H1 (cell line): ENCODE results near the gene SCNN1A. TPM values are rescaled to one million over a fixed set of nuclear protein-coding genes. Genes with fewer than 3 reads are reported as not detected.
A peak's percentile ranks its signal among the peaks of the same experiment; 100 is the strongest.

ENCODE experiments used
- CTCF ChIA-PET: fragments of 300-600 bp; sonication (Branson Sonifier 250); formaldehyde crosslinking; loops from one replicate; lab custom pipeline; 2021; ENCODE audit not compliant: partially characterized antibody; lab: Charles Lee
- POLR2A ChIA-PET: fragments of 300-600 bp; sonication (Branson Sonifier 250); formaldehyde crosslinking; loops from one replicate; lab custom pipeline; 2021; ENCODE audit warnings: inconsistent platforms; ENCODE audit not compliant: partially characterized antibody; lab: Charles Lee
- DNase-seq, 2 experiments: peaks; one replicate each; pipeline versions ENCODE4 v3.0.0 to v3.0.0-alpha.2; 2010 to 2022; ENCODE audit warnings: low spot score in 2 of 2, low read depth in 1 of 2, mixed read lengths in 1 of 2
- FAIRE-seq: peaks from 2 replicates; lab custom pipeline; 2011; peaks lifted over from hg19 to GRCh38; lab: Jason Lieb, UNC
- H2AFZ ChIP-seq: 2 replicates; pipeline ENCODE4 v1.8.1; 2012; ENCODE audit warnings: low read length, inconsistent platforms
- H2AK5ac ChIP-seq: 2 replicates; pipeline ENCODE4 v1.6.1; 2013; ENCODE audit warnings: low read depth, low read length
- H2BK120ac ChIP-seq: replicated peaks from 2 replicates; pipeline ENCODE3; 2013; ENCODE audit warnings: low read depth, low read length, inconsistent platforms
- H2BK12ac ChIP-seq: 2 replicates; pipeline ENCODE4 v1.6.1; 2013; ENCODE audit warnings: low read depth, low read length
- H2BK15ac ChIP-seq: 2 replicates; pipeline ENCODE4 v1.6.1; 2013; ENCODE audit warnings: low read length
- H2BK20ac ChIP-seq: 2 replicates; pipeline ENCODE4 v1.6.1; 2013; ENCODE audit warnings: low read length
- H2BK5ac ChIP-seq: 2 replicates; pipeline ENCODE4 v1.6.1; 2013; ENCODE audit warnings: low read depth, low read length
- H3K14ac ChIP-seq: 2 replicates; pipeline ENCODE4 v1.6.1; 2013; ENCODE audit warnings: inconsistent platforms; ENCODE audit not compliant: insufficient read length
- H3K18ac ChIP-seq: 2 replicates; pipeline ENCODE4 v1.6.1; 2013; ENCODE audit warnings: low read length; ENCODE audit errors: extremely low read depth
- H3K23ac ChIP-seq: 2 replicates; pipeline ENCODE4 v1.6.1; 2013; ENCODE audit warnings: inconsistent platforms; ENCODE audit not compliant: insufficient read length
- H3K23me2 ChIP-seq: 2 replicates; pipeline ENCODE4 v1.6.1; 2013; ENCODE audit warnings: low read depth, low read length
- H3K27ac ChIP-seq: 2 replicates; pipeline ENCODE4 v1.6.1; 2011; ENCODE audit warnings: low read depth, low read length, inconsistent platforms
- H3K27me3 ChIP-seq, 4 experiments: replicated peaks in 1 of 4; 1 replicate in 1 of 4; 2 replicates in 3 of 4; pipeline versions ENCODE4 v1.6.1 to v1.8.1; 2011 to 2013; ENCODE audit warnings: low read length in 3 of 4, mild to moderate bottlenecking in 3 of 4, inconsistent platforms in 2 of 4, mixed read lengths in 2 of 4, moderate library complexity in 1 of 4; ENCODE audit not compliant: control insufficient read depth in 3 of 4, insufficient read depth in 3 of 4; ENCODE audit errors: extremely low read depth in 1 of 4
- H3K36me3 ChIP-seq, 4 experiments: 2 replicates each; pipeline versions ENCODE4 v1.6.1 to v1.8.1; 2011 to 2013; ENCODE audit warnings: mild to moderate bottlenecking in 4 of 4, low read length in 3 of 4, moderate library complexity in 2 of 4, control low read depth in 1 of 4, inconsistent platforms in 1 of 4; ENCODE audit not compliant: insufficient read depth in 4 of 4, control insufficient read depth in 2 of 4
- H3K4ac ChIP-seq: replicated peaks from 2 replicates; pipeline ENCODE3; 2013; ENCODE audit warnings: low read length, low read depth, mixed read lengths, inconsistent platforms; ENCODE audit not compliant: insufficient read length
- H3K4me1 ChIP-seq, 4 experiments: replicated peaks in 1 of 4; 1 replicate in 1 of 4; 2 replicates in 3 of 4; pipeline versions ENCODE4 v1.6.1 to v1.8.1; 2011 to 2013; ENCODE audit warnings: low read length in 3 of 4, inconsistent platforms in 2 of 4, mixed read lengths in 1 of 4; ENCODE audit not compliant: insufficient read depth in 4 of 4, control insufficient read depth in 3 of 4
- H3K4me2 ChIP-seq, 2 experiments: 2 replicates each; pipeline versions ENCODE4 v1.6.1 to v1.8.1; 2011 to 2013; ENCODE audit warnings: low read depth in 2 of 2, low read length in 2 of 2, control low read depth in 1 of 2, inconsistent platforms in 1 of 2, mild to moderate bottlenecking in 1 of 2; ENCODE audit not compliant: insufficient read depth in 1 of 2
- H3K4me3 ChIP-seq, 4 experiments: fragments of 200-600, 300-600 bp in 1 of 4; sonication (generic), shearing (Covaris generic), sonication (Bioruptor Twin) in 1 of 4; 2 replicates each; pipeline versions ENCODE4 v1.5.1 to v1.8.1; 2011 to 2016; ENCODE audit warnings: low read length in 4 of 4, low read depth in 3 of 4, control low read depth in 2 of 4, inconsistent platforms in 2 of 4, mild to moderate bottlenecking in 2 of 4, mixed read lengths in 1 of 4, moderate library complexity in 1 of 4; ENCODE audit not compliant: insufficient read depth in 2 of 4; ENCODE audit errors: extremely low read depth in 1 of 4
- H3K56ac ChIP-seq: replicated peaks from 2 replicates; pipeline ENCODE3; 2013; ENCODE audit warnings: low read depth, mild to moderate bottlenecking, mixed read lengths, low read length, inconsistent platforms; ENCODE audit not compliant: insufficient read length
- H3K79me1 ChIP-seq: 2 replicates; pipeline ENCODE4 v1.6.1; 2013; ENCODE audit warnings: low read depth, low read length, control low read depth
- H3K79me2 ChIP-seq, 2 experiments: 2 replicates each; pipeline versions ENCODE4 v1.6.1 to v1.8.1; 2012 to 2013; ENCODE audit warnings: low read length in 2 of 2, mild to moderate bottlenecking in 2 of 2, inconsistent platforms in 1 of 2; ENCODE audit not compliant: insufficient read depth in 2 of 2, control insufficient read depth in 1 of 2
- H3K9ac ChIP-seq, 4 experiments: replicated peaks in 1 of 4; 1 replicate in 1 of 4; 2 replicates in 3 of 4; pipeline versions ENCODE4 v1.6.1 to v1.8.1; 2011 to 2013; ENCODE audit warnings: low read depth in 3 of 4, low read length in 3 of 4, control low read depth in 2 of 4, mild to moderate bottlenecking in 2 of 4, moderate library complexity in 2 of 4, inconsistent platforms in 1 of 4; ENCODE audit errors: extremely low read depth in 1 of 4
- H3K9me3 ChIP-seq, 2 experiments: 2 replicates each; pipeline versions ENCODE4 v1.6.1 to v1.8.1; 2012 to 2013; ENCODE audit warnings: mild to moderate bottlenecking in 2 of 2, moderate library complexity in 2 of 2, control low read depth in 1 of 2, inconsistent platforms in 1 of 2, low read depth in 1 of 2, low read length in 1 of 2, mixed read lengths in 1 of 2; ENCODE audit not compliant: insufficient read depth in 2 of 2
- H4K20me1 ChIP-seq, 2 experiments: replicated peaks in 1 of 2; 2 replicates each; pipeline versions ENCODE3 to v1.8.1; 2011 to 2013; ENCODE audit warnings: inconsistent platforms in 2 of 2, low read length in 2 of 2, mild to moderate bottlenecking in 1 of 2; ENCODE audit not compliant: insufficient read depth in 2 of 2, control insufficient read depth in 1 of 2
- H4K5ac ChIP-seq: 2 replicates; pipeline ENCODE4 v1.6.1; 2013; ENCODE audit warnings: low read length, low read depth, mixed read lengths, inconsistent platforms; ENCODE audit not compliant: insufficient read length
- H4K8ac ChIP-seq: 2 replicates; pipeline ENCODE4 v1.8.0; 2013; ENCODE audit warnings: mild to moderate bottlenecking, moderate library complexity, low read length, inconsistent platforms; ENCODE audit not compliant: insufficient read depth; ENCODE audit errors: extremely low read depth
- H4K91ac ChIP-seq: replicated peaks from 2 replicates; pipeline ENCODE3; 2013; ENCODE audit warnings: low read length, mixed read lengths, inconsistent platforms; ENCODE audit not compliant: insufficient read length
- BCL11A ChIP-seq, 2 experiments: IDR thresholded peaks; one replicate each; pipeline ENCODE4 v1.6.1; 2011; ENCODE audit warnings: low read depth in 2 of 2, low read length in 2 of 2, mild to moderate bottlenecking in 2 of 2
- CEBPB ChIP-seq: IDR thresholded peaks from 2 replicates; pipeline ENCODE4 v1.6.1; 2012; ENCODE audit warnings: low read depth, low read length
- CHD2 ChIP-seq: IDR thresholded peaks from 2 replicates; pipeline ENCODE4 v1.6.1; 2012; ENCODE audit warnings: low read length, improper control_type of control experiment
- KDM4A ChIP-seq: IDR thresholded peaks from one replicate; pipeline ENCODE4 v1.7.1; 2012; ENCODE audit warnings: low read depth, mild to moderate bottlenecking, moderate library complexity, low read length, inconsistent platforms; ENCODE audit not compliant: severe bottlenecking
- RAD21 ChIP-seq, 2 experiments: IDR thresholded peaks in 1 of 2; conservative IDR thresholded peaks in 1 of 2; 2 replicates each; pipeline ENCODE4 v1.6.1; 2011; ENCODE audit warnings: low read depth in 2 of 2, low read length in 2 of 2, improper control_type of control experiment in 1 of 2, inconsistent platforms in 1 of 2, mild to moderate bottlenecking in 1 of 2, moderate library complexity in 1 of 2
- RNF2 ChIP-seq: fragments of 200-900, 300-1000 bp; sonication (generic); IDR thresholded peaks from 2 replicates; pipeline ENCODE4 v1.7.1; 2016; ENCODE audit warnings: borderline replicate concordance, low read depth, mild to moderate bottlenecking, antibody characterized with exemption, low read length; ENCODE audit not compliant: poor library complexity, severe bottlenecking; ENCODE audit errors: missing control alignments
- TAF1 ChIP-seq: IDR thresholded peaks from 2 replicates; pipeline ENCODE4 v1.6.1; 2011; ENCODE audit warnings: mild to moderate bottlenecking, low read depth, low read length
- TEAD4 ChIP-seq: IDR thresholded peaks from 2 replicates; pipeline ENCODE4 v1.6.1; 2012; ENCODE audit warnings: low read depth, low read length, inconsistent platforms, mixed read lengths
- WGBS, 2 experiments: shearing (Covaris generic) in 1 of 2; methylation state at CpG; one replicate each; pipeline versions ENCODE4 v1.1.6 to v1.1.7; 2013 to 2015; ENCODE audit warnings: low lambda C conversion rate in 2 of 2, mixed read lengths in 2 of 2, inconsistent platforms in 1 of 2, low coverage in 1 of 2, missing lambda C conversion rate in 1 of 2; ENCODE audit not compliant: insufficient replicate concordance in 2 of 2, insufficient coverage in 1 of 2, insufficient read length in 1 of 2; ENCODE audit errors: extremely low coverage in 1 of 2, missing lambda C conversion rate in 1 of 2; 5-methylcytosine and 5-hydroxymethylcytosine counted together
- polyA plus RNA-seq, 7 experiments: library from polyadenylated mRNA; depleted of rRNA in 3 of 7; stranded (reverse) in 5 of 7; unstranded in 2 of 7; fragments of >200 nt in 5 of 7; fragments of 200-250 nt in 2 of 7; gene quantifications; 1 replicate in 5 of 7; 2 replicates in 1 of 7; 4 replicates in 1 of 7; pipeline versions ENCODE4 v1.2.1 to v1.2.3, GENCODE V29; 2011 to 2013; ENCODE audit warnings: missing spikeins in 2 of 7, mixed read lengths in 2 of 7
- total RNA-seq: library from RNA; stranded (reverse); fragmentation: NEBNext Ultra II Directional; extraction: Animal tissue kit (Norgen Biotek cat#: 25700); gene quantifications from 2 replicates; pipeline ENCODE4 v1.2.1, GENCODE V29; 2021
- TF ChIP-seq, protein P1 (sequence below): IDR thresholded peaks from 2 replicates; pipeline ENCODE4 v1.6.1; 2012; ENCODE audit warnings: low read length, inconsistent platforms

Gene SCNN1A
- total and polyA plus RNA-seq, 2 of the 8 experiments (the other 6 are each of a cell fraction or from before 2014, with no cell fraction given): 85.5 to 156 TPM

GRCh38 chr12:6323340-6323994, 51.9 kb downstream of the SCNN1A start:
- Histone ChIP-seq H3K23ac (no peak overlapping the region), H3K4me3 (peak overlapping the region in 2 of 4 experiments; percentile 6 to 48; a peak in 3 of 8 replicates), H3K9ac (peak overlapping the region in 1 of 4 experiments; percentile 11; a peak in 1 of 7 replicates), H4K20me1 (no peaks in the 10 kb centered on the region), H3K27me3 (no peaks in the 10 kb centered on the region), H4K8ac (peak overlapping the region; percentile 42; the same call in 1 of the 2 replicates), H3K23me2 (peaks cover 4% of the 10 kb centered on the region; the same call in 1 of the 2 replicates), H3K9me3 (no peaks in the 10 kb centered on the region), H3K27ac (peak overlapping the region; percentile 89), H4K5ac (peak overlapping the region; percentile 77), H3K4me2 (peak overlapping the region; percentile 68 to 74), H2AFZ (no peak overlapping the region), H3K4ac (peak overlapping the region; percentile 45), H2BK20ac (peak overlapping the region; percentile 73; the same call in 1 of the 2 replicates), H3K18ac (peak overlapping the region; percentile 99), H4K91ac (peak overlapping the region; percentile 96), H2BK120ac (peak overlapping the region; percentile 81), H3K79me2 (no peaks in the 10 kb centered on the region), H2AK5ac (peak overlapping the region; percentile 82), H2BK5ac (peak overlapping the region; percentile 98; the same call in 1 of the 2 replicates), H3K4me1 (peaks cover 13 to 41% (median 29%) of the 10 kb centered on the region in 4 experiments), H3K56ac (peak overlapping the region; percentile 70), H2BK15ac (peak overlapping the region; percentile 93), H2BK12ac (peak overlapping the region; percentile 91; the same call in 1 of the 2 replicates), H3K14ac (no peak overlapping the region), H3K79me1 (peaks cover 3% of the 10 kb centered on the region), H3K36me3 (peaks cover 7 to 34% (median 15%) of the 10 kb centered on the region in 4 experiments; a peak in 7 of 8 replicates)
- peak in 1 of 2 experiments; percentile 72 for DNase-seq
- ChIA-PET POLR2A (interaction anchor here (0.6 to 16.0 kb wide), 20 partner anchors 8 to 528 kb away, joined by 3 to 214 read pairs (median 4); partner anchors contain the start of genes CDCA3, LTBR, SCNN1A and TNFRSF1A), CTCF (interaction anchor here (1.0 to 2.6 kb wide), 17 partner anchors 8 to 258 kb away, joined by 3 to 14 read pairs (median 4); partner anchors contain the start of gene TAPBPL)
- peak; percentile 92 for FAIRE-seq
- WGBS, 2 experiments: 10% methylated on average over 14 of the region's 14 CpGs; no CpG with 5 or more reads in 1 of the 2 experiments
- TF ChIP-seq RNF2: no peak
- no peak for TF ChIP-seq CHD2
- TF ChIP-seq TAF1: no peak; the same call in 1 of the 2 replicates
- TF ChIP-seq, protein P1, sequence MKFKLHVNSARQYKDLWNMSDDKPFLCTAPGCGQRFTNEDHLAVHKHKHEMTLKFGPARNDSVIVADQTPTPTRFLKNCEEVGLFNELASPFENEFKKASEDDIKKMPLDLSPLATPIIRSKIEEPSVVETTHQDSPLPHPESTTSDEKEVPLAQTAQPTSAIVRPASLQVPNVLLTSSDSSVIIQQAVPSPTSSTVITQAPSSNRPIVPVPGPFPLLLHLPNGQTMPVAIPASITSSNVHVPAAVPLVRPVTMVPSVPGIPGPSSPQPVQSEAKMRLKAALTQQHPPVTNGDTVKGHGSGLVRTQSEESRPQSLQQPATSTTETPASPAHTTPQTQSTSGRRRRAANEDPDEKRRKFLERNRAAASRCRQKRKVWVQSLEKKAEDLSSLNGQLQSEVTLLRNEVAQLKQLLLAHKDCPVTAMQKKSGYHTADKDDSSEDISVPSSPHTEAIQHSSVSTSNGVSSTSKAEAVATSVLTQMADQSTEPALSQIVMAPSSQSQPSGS: peak; percentile 86
- no peak for TF ChIP-seq CEBPB
- TF ChIP-seq RAD21 (IDR thresholded peaks at IDR 0.05 in 1 of 2, conservative IDR thresholded peaks at IDR 0.05 in 1 of 2; ENCODE audit: low read depth in 2 of 2, low read length in 2 of 2): peak in 1 of 2 experiments; percentile 37; a peak in 2 of 4 replicates
- no peak for TF ChIP-seq TEAD4
- no peak for TF ChIP-seq BCL11A (IDR thresholded peaks at IDR 0.05; ENCODE audit: low read depth in 2 of 2, low read length in 2 of 2)
- no peak for TF ChIP-seq KDM4A
